GM18505 (cell line): ENCODE data around the gene MAP2K2.

Source experiments
- ATAC-seq: cut with Tn5 transposase; IDR thresholded peaks from one replicate; pipeline ENCODE4 v1.9.1; 2021; ENCODE audit not compliant: unreplicated experiment
- POLR2A ChIP-seq: IDR thresholded peaks from 4 replicates; pipeline ENCODE4 v1.6.1; 2011; ENCODE audit warnings: borderline replicate concordance; ENCODE audit not compliant: insufficient read depth, insufficient read length; ENCODE audit errors: extremely low read depth

The MAP2K2 gene

GRCh38 chr19:4068047-4068966 lies 55.6 kb downstream of the MAP2K2 start:
- TF ChIP-seq POLR2A: no peak
- ATAC-seq: no peak

DNA sequence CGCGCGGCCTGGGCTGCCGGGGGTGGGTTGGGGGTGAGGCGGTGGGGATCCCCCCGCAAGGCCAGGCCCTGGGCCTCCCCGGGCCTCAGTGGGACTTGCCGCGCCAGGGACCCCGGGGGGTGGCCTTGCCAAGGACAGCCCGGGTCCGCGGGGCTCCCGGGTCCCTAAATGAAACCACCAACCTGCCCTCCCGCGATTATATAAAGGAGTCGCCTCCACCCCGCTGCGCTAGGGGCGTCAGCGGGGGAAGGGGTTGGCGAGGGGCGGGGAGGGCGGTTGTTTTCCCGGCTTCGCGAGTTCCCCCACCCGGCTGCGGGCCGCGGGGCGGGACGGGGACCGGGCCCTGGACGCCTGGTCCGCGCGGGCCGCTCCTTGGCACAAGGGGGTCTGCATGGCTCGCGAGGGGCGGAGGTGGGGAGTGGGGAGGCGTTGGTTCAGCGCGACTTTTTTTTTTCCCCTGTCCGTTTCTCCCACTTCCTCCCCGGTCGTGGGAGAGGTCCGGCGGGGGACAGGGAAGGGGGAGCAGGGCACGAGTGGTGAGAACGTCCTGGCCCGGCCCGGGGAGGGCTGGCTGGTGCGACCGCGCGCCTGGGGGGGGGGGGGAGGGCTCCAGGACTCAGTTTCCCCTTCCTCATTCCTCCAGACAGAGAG lies 56.4 kb downstream of the MAP2K2 start:
- no peak for ATAC-seq
- no peak for TF ChIP-seq POLR2A

GRCh38 chr19:4066682-4067395 lies 57.1 kb downstream of the MAP2K2 start, which contains the start of gene ZBTB7A:
Gene ZBTB7A, minus strand, starts transcription at chr19:4066899. Its CDS starts 11,667 bp downstream, at chr19:4055232.
- TF ChIP-seq POLR2A: peak; percentile 31
- no peak for ATAC-seq

GRCh38 chr19:4066176-4066606 lies 57.7 kb downstream of the MAP2K2 start:
- no peak for TF ChIP-seq POLR2A
- ATAC-seq: no peak

- TF ChIP-seq POLR2A: no peak
- ATAC-seq: peak; percentile 66
These were observed 58.3 kb downstream of the MAP2K2 start for GRCh38 chr19:4065430-4066175.

DNA sequence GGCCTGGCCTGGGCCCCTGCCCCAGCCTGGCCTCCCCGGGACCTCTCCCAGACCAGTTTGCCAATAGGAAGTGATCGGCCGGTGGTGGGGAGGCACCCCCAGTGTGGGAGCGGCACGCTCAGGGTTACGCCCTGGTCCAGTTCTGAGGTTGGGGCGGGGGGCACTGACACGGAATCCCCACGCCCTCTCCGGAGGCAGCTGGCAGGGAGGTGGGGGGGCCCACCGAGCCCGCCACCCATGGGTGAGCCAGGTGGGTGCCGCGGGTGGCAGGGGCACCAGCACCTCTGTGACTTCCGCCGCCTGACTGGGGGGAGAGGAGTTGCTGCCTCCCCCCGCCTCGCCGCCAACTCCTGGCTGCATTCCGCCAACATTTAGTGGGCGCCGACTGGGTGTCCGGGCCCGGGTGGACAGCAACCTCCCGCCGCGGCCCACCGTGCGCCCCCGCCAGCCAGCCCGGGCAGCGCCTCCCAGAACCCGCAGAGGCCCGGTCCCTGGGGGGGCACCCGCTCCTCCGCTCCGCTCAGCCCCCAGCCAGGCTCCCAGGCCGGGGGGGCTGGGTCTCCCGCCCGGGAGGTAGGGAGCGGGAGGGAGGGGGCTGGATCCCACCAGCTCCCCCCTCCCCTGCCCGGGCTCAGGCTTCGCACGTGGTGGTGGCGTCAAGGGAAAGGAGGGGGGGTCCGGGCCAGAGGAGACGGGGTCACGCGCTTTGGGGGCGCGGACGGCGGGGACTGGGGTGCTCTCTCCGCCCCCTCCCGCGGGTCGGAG lies 59.2 kb downstream of the MAP2K2 start:
- ATAC-seq: peak; percentile 3

DNA sequence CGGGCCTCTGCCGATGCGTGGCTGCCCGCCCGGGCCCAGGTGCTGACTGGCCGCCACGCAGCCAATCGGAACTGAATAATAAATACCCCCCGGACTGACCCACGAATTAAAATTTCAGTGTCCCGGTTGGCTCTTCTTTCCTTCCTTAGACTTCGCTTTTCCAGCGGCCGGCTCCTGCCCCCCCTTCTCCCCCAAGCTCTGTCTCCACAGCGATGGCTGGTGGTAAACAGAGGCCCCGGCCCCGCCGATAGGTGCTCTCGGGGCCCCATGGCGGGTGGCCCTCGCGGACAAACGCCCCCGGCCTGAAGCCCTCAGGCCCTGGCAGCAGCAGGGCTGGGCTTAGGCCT lies 59.8 kb downstream of the MAP2K2 start:
- no peak for TF ChIP-seq POLR2A
- ATAC-seq: no peak

More for the DNA sequence above, 59.2 kb downstream of the MAP2K2 start:
- TF ChIP-seq POLR2A: no peak

DNA sequence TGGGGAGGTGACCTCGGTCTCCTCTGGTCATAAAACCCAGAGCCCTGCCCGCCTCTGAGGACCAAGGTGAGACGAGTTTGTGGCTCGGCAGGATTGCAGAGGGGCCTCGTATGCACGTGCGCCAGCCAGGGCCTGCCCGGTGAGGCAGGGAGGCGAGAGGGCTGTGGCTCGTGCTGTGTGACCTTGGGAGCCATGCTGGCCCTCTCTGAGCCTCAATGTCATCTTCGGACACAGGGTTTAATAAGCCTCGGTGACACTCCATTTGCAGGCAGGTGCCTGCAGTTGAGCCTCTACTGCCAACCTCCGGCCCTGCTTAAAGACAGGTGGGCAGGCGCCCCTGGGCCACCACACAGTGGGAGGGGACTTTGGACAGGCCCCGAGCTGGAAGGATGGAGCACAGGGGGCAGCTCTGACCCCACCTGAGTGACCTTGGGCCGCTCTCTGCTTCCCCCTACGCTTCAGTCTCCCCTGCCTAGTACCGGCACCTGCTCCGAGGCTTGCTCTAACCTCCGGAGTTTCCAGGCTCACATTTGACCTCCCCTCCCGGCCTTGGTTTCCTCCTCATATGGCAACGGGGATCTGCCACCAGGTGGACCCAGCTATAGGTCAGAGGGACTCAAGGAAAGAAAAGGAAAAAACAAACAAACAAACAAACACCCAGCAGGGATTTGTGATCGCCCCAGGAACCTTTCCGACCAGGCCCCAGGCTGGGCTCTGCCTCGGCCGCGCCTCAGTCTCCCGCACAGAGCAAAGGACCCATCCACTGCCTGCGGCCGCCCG lies 60.4 kb downstream of the MAP2K2 start:
- TF ChIP-seq POLR2A: no peak
- ATAC-seq: no peak

- ATAC-seq: no peak
- TF ChIP-seq POLR2A: no peak
These were observed 61.2 kb downstream of the MAP2K2 start for GRCh38 chr19:4062419-4063368.

- ATAC-seq: no peak
- TF ChIP-seq POLR2A: no peak
These were observed 62.1 kb downstream of the MAP2K2 start for GRCh38 chr19:4061683-4062418.
